OCI-LY1 (cell line): ENCODE data around the gene USP54.

ENCODE experiments used
- H2AFZ ChIP-seq: fragments of 200-600 bp; sonication (generic), shearing (Covaris generic); 2 replicates; pipeline ENCODE4 v1.6.0; 2014; ENCODE audit warnings: antibody characterized with exemption, mild to moderate bottlenecking, low read length
- H3F3A ChIP-seq: fragments of 200-600 bp; sonication (generic), shearing (Covaris generic); 2 replicates; pipeline ENCODE4 v1.6.0; 2014; ENCODE audit warnings: mild to moderate bottlenecking, antibody characterized with exemption, low read length, moderate library complexity; ENCODE audit not compliant: insufficient read depth
- H3K27ac ChIP-seq: fragments of 200-600 bp; sonication (generic); 2 replicates; pipeline ENCODE4 v1.5.1; 2014; ENCODE audit warnings: low read length, mixed run types, mild to moderate bottlenecking, low read depth; ENCODE audit not compliant: poor library complexity, severe bottlenecking
- H3K27me3 ChIP-seq: fragments of 200-600 bp; sonication (generic); 2 replicates; pipeline ENCODE4 v1.6.0; 2014; ENCODE audit warnings: antibody characterized with exemption, mild to moderate bottlenecking, low read length, moderate library complexity; ENCODE audit not compliant: insufficient read depth
- H3K36me3 ChIP-seq: fragments of 200-600 bp; sonication (generic); 2 replicates; pipeline ENCODE4 v1.6.1; 2014; ENCODE audit warnings: mild to moderate bottlenecking, antibody characterized with exemption, low read length, moderate library complexity, mixed read lengths; ENCODE audit not compliant: insufficient read depth
- H3K4me1 ChIP-seq: fragments of 200-600 bp; sonication (generic); 2 replicates; pipeline ENCODE4 v1.5.1; 2014; ENCODE audit warnings: mild to moderate bottlenecking, low read length, moderate library complexity; ENCODE audit not compliant: insufficient read depth, severe bottlenecking
- H3K4me2 ChIP-seq: fragments of 200-600 bp; sonication (generic), shearing (Covaris generic); 2 replicates; pipeline ENCODE4 v1.6.1; 2014; ENCODE audit warnings: low read length
- H3K4me3 ChIP-seq: fragments of 200-600 bp; sonication (generic); 2 replicates; pipeline ENCODE4 v1.5.1; 2014; ENCODE audit warnings: low read length, low read depth, mild to moderate bottlenecking, mixed read lengths; ENCODE audit not compliant: poor library complexity, severe bottlenecking
- H3K79me2 ChIP-seq: fragments of 200-600 bp; shearing (Covaris generic); 2 replicates; pipeline ENCODE4 v1.6.1; 2016; ENCODE audit warnings: mixed run types, low read length, mixed read lengths; ENCODE audit not compliant: insufficient read depth
- H3K9ac ChIP-seq: fragments of 200-600 bp; sonication (generic), shearing (Covaris generic); 2 replicates; pipeline ENCODE4 v1.6.1; 2014; ENCODE audit warnings: mild to moderate bottlenecking, low read length, mixed read lengths
- H3K9me2 ChIP-seq: fragments of 200-600 bp; sonication (generic), shearing (Covaris generic); 2 replicates; pipeline ENCODE4 v1.6.1; 2014; ENCODE audit warnings: low read depth, mild to moderate bottlenecking, low read length, mixed read lengths
- H3K9me3 ChIP-seq: fragments of 200-600 bp; shearing (Covaris generic); 2 replicates; pipeline ENCODE4 v1.6.1; 2014; ENCODE audit warnings: low read length, mixed read lengths
- H4K20me1 ChIP-seq: fragments of 200-600 bp; sonication (generic), shearing (Covaris generic); 2 replicates; pipeline ENCODE4 v1.6.0; 2016; ENCODE audit warnings: mild to moderate bottlenecking, low read length; ENCODE audit not compliant: insufficient read depth
- CTCF ChIP-seq: fragments of 200-600 bp; sonication (generic), shearing (Covaris generic); IDR thresholded peaks from 2 replicates; pipeline ENCODE4 v1.5.1; 2017; ENCODE audit warnings: mild to moderate bottlenecking, antibody characterized with exemption, low read length, moderate library complexity, mixed read lengths
- EZH2 ChIP-seq: fragments of 200-600 bp; sonication (generic), shearing (Covaris generic); IDR thresholded peaks from 2 replicates; pipeline ENCODE4 v1.8.0; 2017; ENCODE audit warnings: borderline replicate concordance, mixed run types, mild to moderate bottlenecking, antibody characterized with exemption, low read length, moderate library complexity, mixed read lengths

Gene USP54

DNA sequence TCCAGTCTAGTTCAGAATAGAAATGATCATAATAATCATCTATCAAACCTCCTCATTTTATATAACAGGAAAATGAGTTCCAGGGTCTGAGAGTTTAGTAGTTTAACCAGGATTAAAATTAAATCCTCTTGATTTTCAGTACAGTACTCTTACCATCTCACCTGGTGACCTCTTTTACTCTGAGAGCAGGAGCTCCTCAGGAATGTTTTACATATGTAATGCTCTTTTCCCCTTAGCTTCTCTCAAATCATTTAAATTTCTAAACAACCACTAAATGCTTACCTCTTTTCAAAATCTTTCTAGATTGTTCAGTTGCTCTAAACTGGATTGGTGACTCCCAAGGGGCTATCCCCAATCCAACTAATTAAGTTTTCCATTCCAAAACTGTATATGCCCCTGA is 85.1 kb downstream of the USP54 start:
- H3K36me3 ChIP-seq, result peaks cover 5% of the 10 kb centered on the region; the same call in 1 of the 2 replicates
- no peaks in the 10 kb centered on the region for H3F3A ChIP-seq
- H3K27ac ChIP-seq, result no peak overlapping the region
- H3K9ac ChIP-seq, result no peak overlapping the region
- no peak for TF ChIP-seq CTCF
- no peak for TF ChIP-seq EZH2
- no peaks in the 10 kb centered on the region for H4K20me1 ChIP-seq
- H3K9me3 ChIP-seq, result no peaks in the 10 kb centered on the region
- H3K4me3 ChIP-seq, result no peak overlapping the region
- no peak overlapping the region for H2AFZ ChIP-seq
- no peaks in the 10 kb centered on the region for H3K79me2 ChIP-seq
- no peaks in the 10 kb centered on the region for H3K9me2 ChIP-seq
- H3K4me2 ChIP-seq, result no peak overlapping the region
- no peaks in the 10 kb centered on the region for H3K27me3 ChIP-seq
- H3K4me1 ChIP-seq, result peaks cover 8% of the 10 kb centered on the region

DNA sequence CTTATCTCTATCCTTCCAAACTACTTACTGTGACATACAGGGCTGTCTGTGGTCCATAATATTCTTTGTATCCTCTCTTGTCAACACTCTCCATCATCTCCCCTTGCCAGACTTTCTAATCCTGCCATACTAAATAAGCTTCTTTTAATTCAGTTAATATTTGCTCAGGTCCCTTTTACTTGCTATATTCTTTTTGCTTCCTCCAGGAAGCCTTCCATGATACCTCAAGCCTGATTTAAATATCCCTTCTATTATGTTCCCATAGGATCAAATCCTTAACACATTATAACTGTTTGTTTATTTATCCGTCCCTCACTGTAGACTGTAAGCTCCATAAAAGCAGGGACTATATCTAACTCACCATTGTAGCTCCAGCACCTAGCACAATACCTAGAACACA is 88.1 kb downstream of the USP54 start:
- Histone ChIP-seq H3K36me3 (peaks cover 5% of the 10 kb centered on the region; the same call in 1 of the 2 replicates), H3K27ac (no peak overlapping the region)

GRCh38 chr10:73501651-73502050 is 89.5 kb downstream of the USP54 start:
- H2AFZ ChIP-seq, result no peak overlapping the region
- H3F3A ChIP-seq, result no peaks in the 10 kb centered on the region
- no peaks in the 10 kb centered on the region for H3K9me3 ChIP-seq
- H3K27ac ChIP-seq, result no peak overlapping the region
- H4K20me1 ChIP-seq, result no peaks in the 10 kb centered on the region
- H3K27me3 ChIP-seq, result no peaks in the 10 kb centered on the region
- peaks cover 14% of the 10 kb centered on the region for H3K4me1 ChIP-seq
- no peak overlapping the region for H3K4me2 ChIP-seq
- peaks cover 5% of the 10 kb centered on the region; the same call in 1 of the 2 replicates for H3K36me3 ChIP-seq
- no peak overlapping the region for H3K4me3 ChIP-seq
- H3K9ac ChIP-seq, result no peak overlapping the region
- no peaks in the 10 kb centered on the region for H3K79me2 ChIP-seq
- no peaks in the 10 kb centered on the region for H3K9me2 ChIP-seq
- TF ChIP-seq EZH2 (no peak), CTCF (no peak)

More for the DNA sequence above, 88.1 kb downstream of the USP54 start:
- Histone ChIP-seq H3K9me2 (no peaks in the 10 kb centered on the region), H2AFZ (no peak overlapping the region), H3K4me1 (peaks cover 9% of the 10 kb centered on the region), H3F3A (no peaks in the 10 kb centered on the region), H3K79me2 (no peaks in the 10 kb centered on the region), H3K4me3 (no peak overlapping the region), H4K20me1 (no peaks in the 10 kb centered on the region), H3K4me2 (no peak overlapping the region), H3K9ac (no peak overlapping the region), H3K27me3 (no peaks in the 10 kb centered on the region), H3K9me3 (no peaks in the 10 kb centered on the region)
- TF ChIP-seq EZH2 (no peak), CTCF (no peak)
